ENCODE measurements around the gene DDX3X.

DDX3X gene

DNA sequence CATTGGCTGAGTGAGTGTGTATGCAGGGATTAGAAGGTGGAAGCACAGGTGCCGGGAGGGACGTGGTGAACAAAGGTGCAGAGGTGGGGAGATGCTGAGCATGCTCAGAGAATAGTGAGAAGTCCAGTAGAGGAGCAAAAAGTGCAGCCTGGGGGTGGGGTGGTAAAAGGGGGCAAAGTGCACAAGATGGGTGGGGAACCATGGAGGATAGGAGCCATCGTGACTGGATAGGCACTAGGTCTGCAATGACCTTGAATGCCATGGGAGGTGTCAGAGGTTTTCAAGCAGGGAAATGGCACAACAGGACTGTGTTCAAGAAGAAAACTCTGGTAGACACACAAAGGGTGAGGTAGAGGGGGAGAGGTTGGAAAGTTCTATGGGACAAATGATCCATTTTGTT, 6.6 kb upstream of the DDX3X start:
- TF ChIP-seq, protein P1, sequence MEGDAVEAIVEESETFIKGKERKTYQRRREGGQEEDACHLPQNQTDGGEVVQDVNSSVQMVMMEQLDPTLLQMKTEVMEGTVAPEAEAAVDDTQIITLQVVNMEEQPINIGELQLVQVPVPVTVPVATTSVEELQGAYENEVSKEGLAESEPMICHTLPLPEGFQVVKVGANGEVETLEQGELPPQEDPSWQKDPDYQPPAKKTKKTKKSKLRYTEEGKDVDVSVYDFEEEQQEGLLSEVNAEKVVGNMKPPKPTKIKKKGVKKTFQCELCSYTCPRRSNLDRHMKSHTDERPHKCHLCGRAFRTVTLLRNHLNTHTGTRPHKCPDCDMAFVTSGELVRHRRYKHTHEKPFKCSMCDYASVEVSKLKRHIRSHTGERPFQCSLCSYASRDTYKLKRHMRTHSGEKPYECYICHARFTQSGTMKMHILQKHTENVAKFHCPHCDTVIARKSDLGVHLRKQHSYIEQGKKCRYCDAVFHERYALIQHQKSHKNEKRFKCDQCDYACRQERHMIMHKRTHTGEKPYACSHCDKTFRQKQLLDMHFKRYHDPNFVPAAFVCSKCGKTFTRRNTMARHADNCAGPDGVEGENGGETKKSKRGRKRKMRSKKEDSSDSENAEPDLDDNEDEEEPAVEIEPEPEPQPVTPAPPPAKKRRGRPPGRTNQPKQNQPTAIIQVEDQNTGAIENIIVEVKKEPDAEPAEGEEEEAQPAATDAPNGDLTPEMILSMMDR (IDR thresholded peaks at IDR 0.05; ENCODE audit: low read depth, low read length, missing control alignments): no peak
- DNase-seq (ENCODE audit: extremely low read depth, low read depth): no peak
- H3K4me3 ChIP-seq (replicated peaks; ENCODE audit: low read depth, low read length): no peak overlapping the region

DNA sequence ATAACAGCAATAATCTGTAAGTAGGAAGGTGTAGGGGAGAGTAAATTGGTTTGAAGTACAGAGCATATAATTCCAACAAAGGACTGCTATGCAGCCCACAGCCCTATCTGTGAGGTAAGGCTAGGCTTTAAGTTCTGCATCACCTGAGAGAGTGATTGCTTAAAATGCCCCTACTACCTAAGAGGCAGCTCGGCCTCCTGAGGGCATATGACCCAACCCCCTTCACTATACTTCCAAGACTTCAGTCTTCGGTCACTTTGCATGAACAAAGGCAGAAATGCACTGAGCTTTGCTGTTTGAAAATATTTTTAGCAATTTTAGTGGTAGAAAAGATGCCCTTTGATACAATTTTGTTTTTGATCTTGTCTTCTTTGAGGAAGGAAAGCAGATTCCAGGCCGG, 4.9 kb upstream of the DDX3X start:
- DNase-seq (ENCODE audit: extremely low read depth, low read depth): no peak
- TF ChIP-seq, protein P1 (IDR thresholded peaks at IDR 0.05; ENCODE audit: low read depth, low read length, missing control alignments): no peak
- no peak overlapping the region for H3K4me3 ChIP-seq (replicated peaks; ENCODE audit: low read depth, low read length)

DNA sequence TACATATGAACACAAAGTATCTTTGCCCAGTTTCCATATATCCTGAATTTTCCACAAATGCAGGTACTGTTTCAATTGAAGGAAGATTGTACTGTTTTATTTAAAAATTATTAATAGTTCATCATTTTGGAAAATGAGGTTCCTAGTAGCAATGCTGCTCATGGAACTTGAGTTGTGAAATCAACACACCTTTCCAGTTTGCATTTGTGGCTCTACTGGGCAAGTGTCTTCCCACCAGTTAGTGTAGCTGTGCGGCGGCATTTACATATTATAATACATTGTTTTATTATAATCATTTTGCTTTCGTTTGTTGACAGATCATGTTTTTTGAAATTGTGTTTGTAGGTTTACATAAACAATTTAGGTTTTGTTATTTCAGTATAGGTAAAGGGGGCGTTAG, 2.0 kb upstream of the DDX3X start:
- DNase-seq (ENCODE audit: extremely low read depth, low read depth): no peak
- peak overlapping the region; percentile 32 for H3K4me3 ChIP-seq (replicated peaks; ENCODE audit: low read depth, low read length)
- TF ChIP-seq, protein P1 (IDR thresholded peaks at IDR 0.05; ENCODE audit: low read depth, low read length, missing control alignments): no peak

DNA sequence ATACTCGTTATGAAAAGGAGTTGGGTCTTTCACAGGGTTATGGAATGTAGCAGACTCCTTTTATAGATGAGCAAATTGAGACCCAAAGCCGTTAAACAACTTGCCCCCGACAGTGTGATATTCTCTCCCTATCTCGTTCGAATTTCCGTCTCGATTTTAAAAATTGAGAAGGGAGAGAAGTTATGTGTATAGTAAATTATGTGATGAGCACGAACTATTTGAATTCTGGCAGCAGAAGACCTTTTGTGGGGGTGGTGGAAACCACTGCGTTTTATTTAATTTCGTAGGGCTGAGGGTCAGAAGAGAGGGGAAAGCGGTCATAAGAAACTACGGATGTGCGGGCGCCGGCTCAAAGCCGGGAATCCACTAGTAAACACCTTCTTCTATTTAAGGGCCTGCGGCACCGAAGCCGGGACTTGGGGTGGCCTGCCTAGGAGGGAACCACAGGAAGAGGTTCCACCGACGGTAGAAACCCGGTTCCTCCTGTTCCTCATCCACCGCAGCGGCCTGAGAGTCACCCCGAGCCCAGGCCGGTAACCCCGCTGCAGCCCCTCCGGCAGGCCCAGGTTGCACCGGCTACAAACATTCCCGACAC, 1.5 kb upstream of the DDX3X start:
- peak overlapping the region; percentile 91 for H3K4me3 ChIP-seq (replicated peaks; ENCODE audit: low read depth, low read length)
- no peak for DNase-seq (ENCODE audit: extremely low read depth, low read depth)
- TF ChIP-seq, protein P1 (IDR thresholded peaks at IDR 0.05; ENCODE audit: low read depth, low read length, missing control alignments): no peak

DNA sequence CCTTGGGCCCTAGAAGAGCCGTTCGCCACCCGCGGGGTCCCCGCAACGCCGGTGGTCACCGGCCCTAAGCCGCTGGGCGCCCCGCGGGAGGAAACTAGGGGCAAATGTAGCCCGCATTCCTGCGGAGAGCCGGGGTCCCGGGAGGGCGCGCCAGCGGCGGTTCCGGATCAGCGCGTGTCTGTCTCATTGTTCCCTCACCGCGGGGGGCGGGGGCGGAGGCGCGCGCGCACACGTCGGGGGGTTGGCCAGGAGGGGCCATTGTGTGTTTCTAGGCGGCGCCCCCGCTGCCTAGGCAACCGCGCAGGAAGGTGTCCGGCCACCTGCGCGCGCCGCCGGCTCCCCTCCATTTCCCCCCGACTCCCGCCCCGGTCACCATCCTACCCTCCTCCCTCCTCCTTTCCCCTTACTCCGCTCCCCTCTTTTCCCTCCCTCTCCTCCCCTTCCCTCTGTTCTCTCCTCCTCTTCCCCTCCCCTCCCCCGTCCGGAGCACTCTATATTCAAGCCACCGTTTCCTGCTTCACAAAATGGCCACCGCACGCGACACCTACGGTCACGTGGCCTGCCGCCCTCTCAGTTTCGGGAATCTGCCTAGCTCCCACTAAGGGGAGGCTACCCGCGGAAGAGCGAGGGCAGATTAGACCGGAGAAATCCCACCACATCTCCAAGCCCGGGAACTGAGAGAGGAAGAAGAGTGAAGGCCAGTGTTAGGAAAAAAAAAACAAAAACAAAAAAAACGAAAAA, 789 bp upstream of the DDX3X start:
- H3K4me3 ChIP-seq (replicated peaks; ENCODE audit: low read depth, low read length): peak overlapping the region; percentile 91
- TF ChIP-seq, protein P1 (IDR thresholded peaks at IDR 0.05; ENCODE audit: low read depth, low read length, missing control alignments): no peak
- DNase-seq (ENCODE audit: extremely low read depth, low read depth): peak; percentile 52

DNA sequence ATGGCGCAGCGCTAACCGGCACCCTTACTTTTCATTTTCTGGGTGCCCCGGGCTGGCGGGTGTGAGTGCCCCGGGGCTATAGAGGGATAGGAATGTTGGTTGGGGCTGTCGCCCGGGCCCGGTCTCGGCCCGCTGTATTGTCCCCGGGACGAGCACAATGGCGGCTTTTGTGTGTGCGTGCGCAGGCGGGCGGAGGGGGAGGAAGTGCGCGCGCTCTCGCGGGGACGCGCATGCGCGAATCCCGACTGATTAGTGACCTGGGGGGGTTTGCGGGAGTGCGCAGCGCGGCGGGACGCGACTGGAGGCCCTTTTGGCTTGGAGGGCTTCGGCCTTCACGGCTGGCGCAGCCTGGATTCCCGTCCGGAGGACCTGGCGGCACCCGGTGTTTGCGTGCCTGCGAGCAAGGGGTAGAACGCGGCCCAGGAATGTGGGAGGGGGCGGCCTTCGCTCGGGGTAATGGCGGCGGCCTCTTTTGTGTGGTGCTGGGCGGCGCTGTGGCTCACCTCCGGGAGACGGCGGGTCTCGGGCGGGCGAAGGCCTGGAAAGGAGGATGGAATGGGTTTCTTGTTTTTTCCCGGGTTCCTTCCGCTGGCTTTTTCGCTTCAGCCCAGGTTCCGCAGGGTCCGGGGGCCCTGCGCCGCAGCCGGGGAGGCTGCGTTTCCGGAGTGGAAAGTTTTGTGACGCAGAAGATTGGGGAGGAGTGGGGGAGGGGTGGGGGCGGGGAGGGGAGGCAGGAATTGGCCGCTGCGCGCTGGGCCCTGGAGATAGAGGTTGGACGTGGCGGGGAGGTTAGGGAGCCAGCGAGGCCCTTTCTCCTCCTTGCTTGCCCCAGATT, 618 bp downstream of the DDX3X start:
- H3K4me3 ChIP-seq (replicated peaks; ENCODE audit: low read depth, low read length): peak overlapping the region; percentile 91
- TF ChIP-seq, protein P1 (IDR thresholded peaks at IDR 0.05; ENCODE audit: low read depth, low read length, missing control alignments): no peak
- no peak for DNase-seq (ENCODE audit: extremely low read depth, low read depth)

Data from HFF-Myc (cell line).